Parathyroid adenoma (tissue), 2 donors: ENCODE data around the gene CDC42EP2.
A peak's percentile ranks its signal among the peaks of the same experiment; 100 is the strongest.

ENCODE experiments used
- H2AFZ ChIP-seq: fragments of 300-600 bp; sonication (generic); one replicate; pipeline ENCODE4 v1.7.0; 2017; ENCODE audit warnings: antibody characterized with exemption, mild to moderate bottlenecking
- H3K27ac ChIP-seq: fragments of 300-600 bp; sonication (generic); one replicate; pipeline ENCODE4 v1.7.0; 2017
- H3K27me3 ChIP-seq: fragments of 300-600 bp; sonication (generic); one replicate; pipeline ENCODE4 v1.7.0; 2017; ENCODE audit warnings: low read length; ENCODE audit not compliant: control insufficient read depth, insufficient read depth
- H3K36me3 ChIP-seq: fragments of 300-600 bp; sonication (generic); one replicate; pipeline ENCODE4 v1.7.0; 2017; ENCODE audit warnings: low read length; ENCODE audit not compliant: control insufficient read depth, insufficient read depth
- H3K4me1 ChIP-seq: fragments of 300-600 bp; sonication (generic); one replicate; pipeline ENCODE4 v1.7.0; 2017; ENCODE audit warnings: control low read depth
- H3K4me2 ChIP-seq: fragments of 300-600 bp; sonication (generic); one replicate; pipeline ENCODE4 v1.7.0; 2017; ENCODE audit warnings: low read length
- H3K4me3 ChIP-seq: fragments of 300-600 bp; sonication (generic); one replicate; pipeline ENCODE4 v1.7.0; 2017; ENCODE audit warnings: low read depth, low read length
- H3K79me2 ChIP-seq: fragments of 300-600 bp; sonication (generic); one replicate; pipeline ENCODE4 v1.7.0; 2017; ENCODE audit warnings: control low read depth
- H3K9ac ChIP-seq: fragments of 300-600 bp; sonication (generic); one replicate; pipeline ENCODE4 v1.7.0; 2017; ENCODE audit warnings: mild to moderate bottlenecking
- H3K9me3 ChIP-seq: fragments of 300-600 bp; sonication (generic); one replicate; pipeline ENCODE4 v1.7.0; 2017; ENCODE audit warnings: low read length; ENCODE audit not compliant: control insufficient read depth
- TF ChIP-seq, protein P1 (sequence below): fragments of 300-600 bp; sonication (generic); IDR thresholded peaks from one replicate; pipeline ENCODE4 v1.7.0; 2017; ENCODE audit warnings: antibody characterized with exemption, mild to moderate bottlenecking
- donor health status: primary hyperparathyroidism.

CDC42EP2 gene

DNA sequence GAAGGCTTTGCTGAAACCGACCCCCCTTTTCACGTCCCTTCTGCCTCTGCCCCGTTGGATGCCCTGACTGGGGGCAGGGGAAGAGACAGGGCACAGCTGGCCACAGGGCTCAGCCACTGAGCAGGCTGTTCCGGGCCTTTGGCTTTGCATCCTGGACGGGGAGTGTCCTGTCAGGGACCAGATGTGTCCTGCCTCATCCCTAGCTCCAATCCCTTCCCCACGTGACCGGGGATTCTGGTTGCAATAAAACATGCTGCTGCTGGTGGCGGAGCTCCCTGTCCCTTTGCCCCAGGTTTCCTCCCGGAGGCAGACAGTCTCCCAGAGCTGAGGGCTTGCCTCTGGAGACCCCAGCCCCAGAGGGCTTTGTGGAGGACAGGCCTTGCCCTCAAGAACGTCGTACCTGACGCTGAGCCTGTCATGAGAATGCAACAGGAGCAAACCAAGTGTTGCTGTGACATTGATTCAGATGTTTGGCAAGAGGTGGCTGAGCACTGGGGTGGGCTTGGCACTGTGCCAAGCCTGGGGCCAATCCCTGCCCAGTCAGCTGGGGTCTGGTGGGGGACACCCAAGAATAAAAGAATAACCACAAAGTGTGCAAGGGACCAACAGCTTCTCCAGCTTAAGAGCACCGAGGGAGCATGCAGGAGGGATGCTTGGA lies 7.3 kb downstream of the CDC42EP2 start:
- H3K9me3 ChIP-seq = no peaks in the 10 kb centered on the region
- no peak overlapping the region for H3K4me2 ChIP-seq
- TF ChIP-seq, protein P1, sequence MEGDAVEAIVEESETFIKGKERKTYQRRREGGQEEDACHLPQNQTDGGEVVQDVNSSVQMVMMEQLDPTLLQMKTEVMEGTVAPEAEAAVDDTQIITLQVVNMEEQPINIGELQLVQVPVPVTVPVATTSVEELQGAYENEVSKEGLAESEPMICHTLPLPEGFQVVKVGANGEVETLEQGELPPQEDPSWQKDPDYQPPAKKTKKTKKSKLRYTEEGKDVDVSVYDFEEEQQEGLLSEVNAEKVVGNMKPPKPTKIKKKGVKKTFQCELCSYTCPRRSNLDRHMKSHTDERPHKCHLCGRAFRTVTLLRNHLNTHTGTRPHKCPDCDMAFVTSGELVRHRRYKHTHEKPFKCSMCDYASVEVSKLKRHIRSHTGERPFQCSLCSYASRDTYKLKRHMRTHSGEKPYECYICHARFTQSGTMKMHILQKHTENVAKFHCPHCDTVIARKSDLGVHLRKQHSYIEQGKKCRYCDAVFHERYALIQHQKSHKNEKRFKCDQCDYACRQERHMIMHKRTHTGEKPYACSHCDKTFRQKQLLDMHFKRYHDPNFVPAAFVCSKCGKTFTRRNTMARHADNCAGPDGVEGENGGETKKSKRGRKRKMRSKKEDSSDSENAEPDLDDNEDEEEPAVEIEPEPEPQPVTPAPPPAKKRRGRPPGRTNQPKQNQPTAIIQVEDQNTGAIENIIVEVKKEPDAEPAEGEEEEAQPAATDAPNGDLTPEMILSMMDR = no peak
- H3K27me3 ChIP-seq = no peaks in the 10 kb centered on the region
- H3K79me2 ChIP-seq = no peaks in the 10 kb centered on the region
- no peaks in the 10 kb centered on the region for H3K4me1 ChIP-seq
- H3K9ac ChIP-seq = no peak overlapping the region
- no peak overlapping the region for H3K27ac ChIP-seq
- no peaks in the 10 kb centered on the region for H3K36me3 ChIP-seq
- H2AFZ ChIP-seq = no peak overlapping the region
- no peak overlapping the region for H3K4me3 ChIP-seq

DNA sequence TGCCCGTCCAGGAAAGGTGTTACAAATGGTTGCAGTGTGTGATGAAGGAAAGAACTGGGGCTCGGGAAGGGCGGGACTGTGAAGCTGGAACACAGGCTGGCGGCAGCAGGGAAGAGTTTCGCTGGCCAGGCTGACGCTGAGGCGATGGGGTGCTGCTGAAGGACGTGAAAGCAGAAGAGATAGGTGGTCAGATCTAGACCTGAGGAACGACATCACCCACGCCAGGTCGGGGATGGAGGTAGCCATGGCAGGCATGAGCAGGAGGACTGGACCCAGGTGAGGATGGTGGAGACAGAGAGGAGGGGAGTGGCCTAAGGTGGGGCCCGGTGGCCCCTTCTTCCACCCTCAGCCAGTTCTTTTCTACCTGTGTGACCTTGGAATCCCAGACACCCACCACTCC lies 9.1 kb downstream of the CDC42EP2 start:
- Histone ChIP-seq H3K36me3 (no peaks in the 10 kb centered on the region), H3K4me1 (no peaks in the 10 kb centered on the region), H2AFZ (no peak overlapping the region), H3K9me3 (no peaks in the 10 kb centered on the region), H3K79me2 (no peaks in the 10 kb centered on the region), H3K4me2 (no peak overlapping the region), H3K27me3 (no peaks in the 10 kb centered on the region), H3K4me3 (no peak overlapping the region), H3K9ac (no peak overlapping the region), H3K27ac (no peak overlapping the region)
- TF ChIP-seq, protein P1 = no peak

DNA sequence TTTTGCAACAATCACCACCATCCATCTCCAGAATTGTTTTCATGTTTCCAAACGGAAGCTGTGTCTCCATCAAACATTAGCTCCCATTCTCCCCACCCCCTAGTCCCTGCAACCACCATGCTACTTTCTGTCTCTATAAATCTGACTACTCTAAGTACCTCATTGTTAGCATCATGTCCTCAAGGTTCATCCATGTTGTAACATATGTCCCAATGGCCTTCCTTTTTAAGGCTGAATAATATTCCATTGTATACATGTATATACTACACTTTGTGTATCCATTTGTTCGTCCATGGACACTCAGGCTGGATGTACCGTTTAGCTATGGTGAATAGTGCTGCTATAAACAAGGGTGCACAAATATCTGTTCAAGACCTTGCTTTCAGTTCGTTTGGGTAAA lies 10.8 kb downstream of the CDC42EP2 start:
- H3K4me2 ChIP-seq = no peak overlapping the region
- no peak overlapping the region for H3K27ac ChIP-seq
- H3K9me3 ChIP-seq = no peaks in the 10 kb centered on the region
- H3K4me3 ChIP-seq = no peak overlapping the region
- no peak overlapping the region for H3K9ac ChIP-seq
- H3K4me1 ChIP-seq = no peaks in the 10 kb centered on the region
- no peaks in the 10 kb centered on the region for H3K27me3 ChIP-seq
- no peaks in the 10 kb centered on the region for H3K79me2 ChIP-seq
- no peak overlapping the region for H2AFZ ChIP-seq
- TF ChIP-seq, protein P1 = no peak
- H3K36me3 ChIP-seq = no peaks in the 10 kb centered on the region

DNA sequence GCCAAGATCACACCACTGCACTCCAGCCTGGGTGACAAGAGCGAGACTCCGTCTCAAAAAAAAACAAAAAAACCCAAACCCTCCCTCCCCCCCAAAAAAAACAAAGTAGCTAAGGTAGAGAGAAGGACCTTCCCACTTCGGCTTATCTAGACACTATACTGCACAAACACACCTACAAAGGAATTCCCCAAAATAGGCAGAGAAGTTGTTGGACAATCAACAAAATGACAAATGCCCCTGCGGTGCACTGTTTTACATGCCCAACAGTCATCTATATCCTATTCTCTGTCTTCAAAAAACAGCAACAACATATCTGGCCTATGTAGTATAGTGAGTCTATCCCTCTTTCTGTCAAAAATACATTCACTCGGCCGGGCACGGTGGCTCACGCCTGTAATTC lies 12.4 kb downstream of the CDC42EP2 start:
- Histone ChIP-seq H3K27ac (no peak overlapping the region), H3K79me2 (no peaks in the 10 kb centered on the region), H2AFZ (no peak overlapping the region), H3K9ac (no peak overlapping the region), H3K4me3 (no peak overlapping the region), H3K27me3 (no peaks in the 10 kb centered on the region), H3K4me2 (no peak overlapping the region), H3K36me3 (no peaks in the 10 kb centered on the region), H3K9me3 (no peaks in the 10 kb centered on the region), H3K4me1 (no peaks in the 10 kb centered on the region)
- TF ChIP-seq, protein P1 = no peak

DNA sequence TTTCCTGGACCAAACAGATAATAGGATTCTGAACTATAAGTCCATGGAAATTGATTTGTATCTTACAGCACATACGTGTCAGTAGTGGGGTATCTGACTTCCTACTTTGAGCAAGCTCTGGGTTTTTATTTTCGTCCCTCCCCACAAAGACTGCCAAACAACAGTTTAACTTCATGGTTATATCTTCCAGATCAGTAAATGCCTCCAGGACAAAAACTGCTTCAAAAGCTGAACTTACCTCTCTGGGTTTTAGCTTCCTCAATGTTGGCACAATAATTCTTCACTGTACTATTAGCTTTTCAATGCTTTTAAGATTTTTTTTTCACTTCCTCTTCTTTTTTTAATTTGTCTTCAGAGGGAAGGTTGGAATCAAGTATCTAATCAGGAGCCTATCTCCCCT lies 14.8 kb downstream of the CDC42EP2 start:
- Histone ChIP-seq H3K4me2 (no peak overlapping the region), H3K4me1 (no peaks in the 10 kb centered on the region), H3K9me3 (no peaks in the 10 kb centered on the region), H3K9ac (no peak overlapping the region), H3K79me2 (peaks cover 9% of the 10 kb centered on the region), H2AFZ (peak overlapping the region; percentile 82), H3K36me3 (no peaks in the 10 kb centered on the region), H3K27ac (no peak overlapping the region), H3K4me3 (no peak overlapping the region), H3K27me3 (no peaks in the 10 kb centered on the region)
- TF ChIP-seq, protein P1 = no peak
